Breast epithelium (tissue), 3 donors: Measurements from ENCODE around the gene DPP4.

Experiments
- POLR2AphosphoS5 ChIP-seq, 3 donors: sonication (generic); formaldehyde crosslinking; IDR thresholded peaks; one replicate each; pipeline ENCODE4 v1.6.1; 2017; ENCODE audit warnings: antibody characterized with exemption in 3 of 3
- TF ChIP-seq, protein P1 (sequence below), 3 donors: fragments of 450-650 bp; IDR thresholded peaks; one replicate each; pipeline ENCODE4 v1.5.1; 2016 to 2017; ENCODE audit warnings: antibody characterized with exemption in 3 of 3, mild to moderate bottlenecking in 3 of 3, moderate library complexity in 3 of 3

DNA sequence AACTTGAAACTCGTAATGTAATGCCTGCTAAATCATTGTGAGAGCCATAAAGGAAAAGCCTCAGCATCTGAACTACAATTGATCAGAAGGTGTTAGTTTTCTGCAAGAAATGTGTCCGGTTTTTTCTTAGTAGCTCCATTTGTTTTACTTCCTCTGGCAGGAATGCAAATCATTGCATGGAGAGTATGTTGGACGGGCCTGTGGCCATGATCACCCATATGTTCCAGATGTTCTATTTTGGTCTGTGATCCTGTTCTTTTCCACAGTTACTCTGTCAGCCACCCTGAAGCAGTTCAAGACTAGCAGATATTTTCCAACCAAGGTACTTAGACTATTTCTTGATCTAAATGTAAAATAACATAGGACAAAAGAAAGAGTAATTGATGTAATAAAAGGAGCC is 126.6 kb downstream of the DPP4 start:
- TF ChIP-seq, protein P1, sequence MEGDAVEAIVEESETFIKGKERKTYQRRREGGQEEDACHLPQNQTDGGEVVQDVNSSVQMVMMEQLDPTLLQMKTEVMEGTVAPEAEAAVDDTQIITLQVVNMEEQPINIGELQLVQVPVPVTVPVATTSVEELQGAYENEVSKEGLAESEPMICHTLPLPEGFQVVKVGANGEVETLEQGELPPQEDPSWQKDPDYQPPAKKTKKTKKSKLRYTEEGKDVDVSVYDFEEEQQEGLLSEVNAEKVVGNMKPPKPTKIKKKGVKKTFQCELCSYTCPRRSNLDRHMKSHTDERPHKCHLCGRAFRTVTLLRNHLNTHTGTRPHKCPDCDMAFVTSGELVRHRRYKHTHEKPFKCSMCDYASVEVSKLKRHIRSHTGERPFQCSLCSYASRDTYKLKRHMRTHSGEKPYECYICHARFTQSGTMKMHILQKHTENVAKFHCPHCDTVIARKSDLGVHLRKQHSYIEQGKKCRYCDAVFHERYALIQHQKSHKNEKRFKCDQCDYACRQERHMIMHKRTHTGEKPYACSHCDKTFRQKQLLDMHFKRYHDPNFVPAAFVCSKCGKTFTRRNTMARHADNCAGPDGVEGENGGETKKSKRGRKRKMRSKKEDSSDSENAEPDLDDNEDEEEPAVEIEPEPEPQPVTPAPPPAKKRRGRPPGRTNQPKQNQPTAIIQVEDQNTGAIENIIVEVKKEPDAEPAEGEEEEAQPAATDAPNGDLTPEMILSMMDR (IDR thresholded peaks at IDR 0.05), result no peak
- no peak for TF ChIP-seq POLR2AphosphoS5 (IDR thresholded peaks at IDR 0.05)
